ENCODE measurements around the gene ATP6V1B1.

DNA sequence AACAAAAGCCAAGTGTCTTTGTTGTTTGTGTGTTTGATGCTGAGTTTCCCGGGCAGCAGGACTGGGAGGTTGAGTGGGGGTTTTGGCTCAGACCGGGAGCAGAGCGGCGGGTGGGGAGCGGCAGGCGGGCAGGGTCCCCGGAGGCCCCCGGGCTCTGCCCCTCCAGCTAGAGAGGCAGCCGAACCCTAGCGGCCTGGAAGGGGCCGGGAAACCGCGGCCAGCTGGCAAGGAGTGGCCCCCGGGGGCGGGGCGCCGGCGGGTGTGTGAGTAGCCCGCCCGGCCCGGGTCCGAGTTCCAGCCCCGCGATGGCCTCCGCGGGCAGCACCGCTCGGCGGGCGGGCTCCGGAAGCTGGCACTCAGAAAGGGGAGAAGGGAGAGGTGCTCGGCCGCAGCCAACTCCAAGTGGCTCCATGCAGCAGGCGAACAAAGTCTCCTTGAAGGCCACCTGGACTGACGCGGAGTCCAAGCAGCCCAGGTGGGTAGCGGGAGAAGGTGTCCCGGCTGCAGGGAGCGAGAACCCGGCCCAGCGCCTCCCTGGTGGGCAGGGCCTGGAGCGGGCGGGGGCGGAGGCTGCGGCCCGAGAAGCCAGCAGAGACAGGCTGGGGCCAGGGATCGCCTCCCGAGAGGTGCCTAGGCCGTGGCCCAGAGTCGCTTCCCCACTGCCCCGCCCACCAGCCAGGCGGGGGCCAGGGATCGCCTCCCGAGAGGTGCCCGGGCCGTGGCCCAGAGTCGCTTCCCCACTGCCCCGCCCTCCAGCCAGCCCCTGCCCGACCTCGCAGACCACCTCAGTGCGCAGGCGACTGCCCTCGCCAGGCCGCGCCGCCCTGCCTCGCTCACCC, 42.9 kb downstream of the ATP6V1B1 start, which contains the start of gene ANKRD53:
- TF ChIP-seq FOXM1 (IDR thresholded peaks at IDR 0.05; ENCODE audit: borderline replicate concordance, low read depth) (no peak), CEBPB (IDR thresholded peaks at IDR 0.05) (no peak), EP300 (IDR thresholded peaks at IDR 0.05; ENCODE audit: borderline replicate concordance) (no peak), TEAD4 (IDR thresholded peaks at IDR 0.05) (no peak), YY1 (IDR thresholded peaks at IDR 0.05; ENCODE audit: low read depth) (no peak), CREB1 (IDR thresholded peaks at IDR 0.05; ENCODE audit: low read depth) (no peak)
- TF ChIP-seq, protein P1, sequence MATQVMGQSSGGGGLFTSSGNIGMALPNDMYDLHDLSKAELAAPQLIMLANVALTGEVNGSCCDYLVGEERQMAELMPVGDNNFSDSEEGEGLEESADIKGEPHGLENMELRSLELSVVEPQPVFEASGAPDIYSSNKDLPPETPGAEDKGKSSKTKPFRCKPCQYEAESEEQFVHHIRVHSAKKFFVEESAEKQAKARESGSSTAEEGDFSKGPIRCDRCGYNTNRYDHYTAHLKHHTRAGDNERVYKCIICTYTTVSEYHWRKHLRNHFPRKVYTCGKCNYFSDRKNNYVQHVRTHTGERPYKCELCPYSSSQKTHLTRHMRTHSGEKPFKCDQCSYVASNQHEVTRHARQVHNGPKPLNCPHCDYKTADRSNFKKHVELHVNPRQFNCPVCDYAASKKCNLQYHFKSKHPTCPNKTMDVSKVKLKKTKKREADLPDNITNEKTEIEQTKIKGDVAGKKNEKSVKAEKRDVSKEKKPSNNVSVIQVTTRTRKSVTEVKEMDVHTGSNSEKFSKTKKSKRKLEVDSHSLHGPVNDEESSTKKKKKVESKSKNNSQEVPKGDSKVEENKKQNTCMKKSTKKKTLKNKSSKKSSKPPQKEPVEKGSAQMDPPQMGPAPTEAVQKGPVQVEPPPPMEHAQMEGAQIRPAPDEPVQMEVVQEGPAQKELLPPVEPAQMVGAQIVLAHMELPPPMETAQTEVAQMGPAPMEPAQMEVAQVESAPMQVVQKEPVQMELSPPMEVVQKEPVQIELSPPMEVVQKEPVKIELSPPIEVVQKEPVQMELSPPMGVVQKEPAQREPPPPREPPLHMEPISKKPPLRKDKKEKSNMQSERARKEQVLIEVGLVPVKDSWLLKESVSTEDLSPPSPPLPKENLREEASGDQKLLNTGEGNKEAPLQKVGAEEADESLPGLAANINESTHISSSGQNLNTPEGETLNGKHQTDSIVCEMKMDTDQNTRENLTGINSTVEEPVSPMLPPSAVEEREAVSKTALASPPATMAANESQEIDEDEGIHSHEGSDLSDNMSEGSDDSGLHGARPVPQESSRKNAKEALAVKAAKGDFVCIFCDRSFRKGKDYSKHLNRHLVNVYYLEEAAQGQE (IDR thresholded peaks at IDR 0.05; ENCODE audit: low read depth), result no peak
- TF ChIP-seq, protein P2, sequence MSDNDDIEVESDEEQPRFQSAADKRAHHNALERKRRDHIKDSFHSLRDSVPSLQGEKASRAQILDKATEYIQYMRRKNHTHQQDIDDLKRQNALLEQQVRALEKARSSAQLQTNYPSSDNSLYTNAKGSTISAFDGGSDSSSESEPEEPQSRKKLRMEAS (IDR thresholded peaks at IDR 0.05), result no peak
